Heart left ventricle (tissue), 13 donors: ENCODE results near the gene TRIM44.

Experiments used
- CTCF ChIP-seq, 12 donors: fragments of 200-600 bp; sonication (generic) in 4 of 12; IDR thresholded peaks; one replicate each; pipeline versions ENCODE4 v1.5.0 to v1.8.0; 2018 to 2022; ENCODE audit warnings: antibody characterized with exemption in 12 of 12, mild to moderate bottlenecking in 5 of 12
- POLR2A ChIP-seq, 2 donors: fragments of 450-650 bp; IDR thresholded peaks; one replicate each; pipeline ENCODE4 v1.6.1; 2017; ENCODE audit warnings: antibody characterized with exemption in 2 of 2, mild to moderate bottlenecking in 2 of 2, moderate library complexity in 2 of 2
- donor health status: ischemic (EF 13 %, LVEDD 7.1; RV severe dilation, severe dysfunction).
- donor health status: DM: no; HTN: yes; CAD: no.
- donor health status: DM: no; HTN: no; CAD: no.
- donor health status: ischemic (EF 25% LVEDD 6.9; RV normal size, moderate dysfunction).
- donor health status: ischemic (EF 25% LVEDD 5.7; RV mildly dilated, moderate dysfunction).
- donor health status: ischemic (EF 35%, LVEDD 5.7; RV mildly dilated, moderate dysfunction).
- donor health status: nonischemic (EF 11% LVEDD 7.7; RV severe dilation, severe dysfunction).
- donor health status: DM: yes; HTN: yes; CAD: no.
- donor health status: PGD.
- donor health status: ischemic (EF 29% LVEDD 5.4; RV normal size, mild dysfunction).
- donor health status: nonischemic (EF 23%, LVEDD 6.1; RV moderate dilation, normal function).

- no peak for TF ChIP-seq POLR2A (IDR thresholded peaks at IDR 0.05)
- TF ChIP-seq CTCF (IDR thresholded peaks at IDR 0.05), result no peak
Observed at GRCh38 chr11:35676611-35676965, 14.0 kb downstream of the TRIM44 start.
